ENCODE data around the gene MZB1.

DNA sequence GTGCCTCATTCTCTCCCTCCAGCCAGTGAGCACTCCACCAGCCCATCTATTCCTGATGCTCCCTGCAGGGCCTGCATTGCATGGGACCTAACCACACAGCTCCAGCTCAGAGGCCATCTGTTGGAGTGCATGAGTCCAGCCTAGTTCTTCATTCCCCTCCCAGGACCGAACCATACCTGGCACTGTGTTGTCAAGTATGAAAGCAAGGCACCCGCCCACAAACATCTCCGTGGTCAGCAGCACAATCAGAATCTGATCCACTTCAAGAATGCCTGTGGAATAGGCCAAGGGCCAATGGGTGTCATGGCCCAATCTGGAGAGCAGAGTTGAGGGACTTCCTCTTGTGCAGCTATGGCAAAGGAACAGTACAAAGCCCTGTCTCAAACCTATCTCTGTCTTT is 12.5 kb downstream of the MZB1 start:
- TF ChIP-seq, protein P1, sequence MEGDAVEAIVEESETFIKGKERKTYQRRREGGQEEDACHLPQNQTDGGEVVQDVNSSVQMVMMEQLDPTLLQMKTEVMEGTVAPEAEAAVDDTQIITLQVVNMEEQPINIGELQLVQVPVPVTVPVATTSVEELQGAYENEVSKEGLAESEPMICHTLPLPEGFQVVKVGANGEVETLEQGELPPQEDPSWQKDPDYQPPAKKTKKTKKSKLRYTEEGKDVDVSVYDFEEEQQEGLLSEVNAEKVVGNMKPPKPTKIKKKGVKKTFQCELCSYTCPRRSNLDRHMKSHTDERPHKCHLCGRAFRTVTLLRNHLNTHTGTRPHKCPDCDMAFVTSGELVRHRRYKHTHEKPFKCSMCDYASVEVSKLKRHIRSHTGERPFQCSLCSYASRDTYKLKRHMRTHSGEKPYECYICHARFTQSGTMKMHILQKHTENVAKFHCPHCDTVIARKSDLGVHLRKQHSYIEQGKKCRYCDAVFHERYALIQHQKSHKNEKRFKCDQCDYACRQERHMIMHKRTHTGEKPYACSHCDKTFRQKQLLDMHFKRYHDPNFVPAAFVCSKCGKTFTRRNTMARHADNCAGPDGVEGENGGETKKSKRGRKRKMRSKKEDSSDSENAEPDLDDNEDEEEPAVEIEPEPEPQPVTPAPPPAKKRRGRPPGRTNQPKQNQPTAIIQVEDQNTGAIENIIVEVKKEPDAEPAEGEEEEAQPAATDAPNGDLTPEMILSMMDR (conservative IDR thresholded peaks at IDR 0.05) = no peak
- TF ChIP-seq EZH2 (IDR thresholded peaks at IDR 0.05; ENCODE audit: low read depth) = no peak
